GM23338 (cell line): ENCODE measurements around the gene ALDH2. TPM values are rescaled to one million over a fixed set of nuclear protein-coding genes. Genes with fewer than 3 reads are reported as not detected.
A peak's percentile ranks its signal among the peaks of the same experiment; 100 is the strongest.
"Not testable (repeated sequence)": the region's sequence is repeated elsewhere in the genome, so short reads cannot be mapped to it uniquely, and the experiment has no call there.

ENCODE experiments used
- ATAC-seq: fragments of 200-7000 bp; cut with Tn5 transposase; 3 replicates; pipeline ENCODE4 v1.9.1; 2020
- DNase-seq: peaks from one replicate; pipeline ENCODE4 v3.0.0-alpha.2; 2015; ENCODE audit warnings: low spot score
- H2AFZ ChIP-seq: fragments of 200-600 bp; sonication (generic); 2 replicates; pipeline ENCODE4 v1.8.0; 2016; ENCODE audit warnings: antibody characterized with exemption, mild to moderate bottlenecking, moderate library complexity
- H3F3A ChIP-seq: fragments of 200-600 bp; sonication (generic); replicated peaks from 2 replicates; pipeline ENCODE4 v1.8.0; 2017; ENCODE audit warnings: antibody characterized with exemption, mixed run types, low read depth
- H3K27ac ChIP-seq: fragments of 200-600 bp; sonication (generic); 2 replicates; pipeline ENCODE4 v1.6.1; 2016; ENCODE audit warnings: low read depth
- H3K27me3 ChIP-seq: fragments of 200-600 bp; sonication (generic); 2 replicates; pipeline ENCODE4 v1.8.0; 2016; ENCODE audit warnings: mild to moderate bottlenecking, mixed run types, moderate library complexity; ENCODE audit not compliant: insufficient read depth
- H3K36me3 ChIP-seq: fragments of 200-600 bp; sonication (generic); 2 replicates; pipeline ENCODE4 v1.8.0; 2016; ENCODE audit warnings: mild to moderate bottlenecking; ENCODE audit not compliant: insufficient read depth
- H3K4me1 ChIP-seq: fragments of 200-600 bp; sonication (generic); 2 replicates; pipeline ENCODE4 v1.8.0; 2016; ENCODE audit warnings: mild to moderate bottlenecking, moderate library complexity; ENCODE audit not compliant: insufficient read depth
- H3K4me2 ChIP-seq: fragments of 200-600 bp; sonication (generic); 2 replicates; pipeline ENCODE4 v1.7.1; 2017; ENCODE audit warnings: mixed run types
- H3K4me3 ChIP-seq: fragments of 200-600 bp; sonication (generic); 2 replicates; pipeline ENCODE4 v1.6.1; 2016; ENCODE audit warnings: mixed run types
- H3K79me2 ChIP-seq: fragments of 200-600 bp; sonication (generic); replicated peaks from 2 replicates; pipeline ENCODE4 v1.8.0; 2017; ENCODE audit warnings: mild to moderate bottlenecking; ENCODE audit not compliant: insufficient read depth
- H3K9me2 ChIP-seq: fragments of 200-600 bp; sonication (generic); 2 replicates; pipeline ENCODE4 v1.8.0; 2017; ENCODE audit not compliant: insufficient read depth
- H4K20me1 ChIP-seq: fragments of 200-600 bp; sonication (generic); replicated peaks from 2 replicates; pipeline ENCODE4 v1.8.0; 2017; ENCODE audit warnings: mild to moderate bottlenecking; ENCODE audit not compliant: insufficient read depth
- H3K27ac Mint-ChIP-seq: 2 replicates; pipeline ENCODE4 v1.8.0; 2020; ENCODE audit warnings: inconsistent platforms, mild to moderate bottlenecking, moderate library complexity, mixed read lengths
- H3K27me3 Mint-ChIP-seq: 3 replicates; pipeline ENCODE4 v1.8.0; 2022; ENCODE audit warnings: low read depth, mild to moderate bottlenecking, moderate library complexity, mixed read lengths, inconsistent platforms; ENCODE audit not compliant: insufficient read depth, poor library complexity
- H3K36me3 Mint-ChIP-seq: 3 replicates; pipeline ENCODE4 v1.8.0; 2021; ENCODE audit warnings: low read depth, mild to moderate bottlenecking, inconsistent platforms, moderate library complexity, mixed read lengths
- H3K4me1 Mint-ChIP-seq: 3 replicates; pipeline ENCODE4 v1.8.0; 2020; ENCODE audit warnings: mild to moderate bottlenecking, inconsistent platforms, mixed read lengths
- H3K4me3 Mint-ChIP-seq: 3 replicates; pipeline ENCODE4 v1.8.0; 2021; ENCODE audit warnings: moderate library complexity, mild to moderate bottlenecking, inconsistent platforms, mixed read lengths
- H3K9me3 Mint-ChIP-seq: 3 replicates; pipeline ENCODE4 v1.8.0; 2020; ENCODE audit warnings: moderate library complexity, mild to moderate bottlenecking, inconsistent platforms, mixed read lengths
- ETS1 ChIP-seq: IDR thresholded peaks from 2 replicates; pipeline ENCODE4 v1.6.1; 2016; ENCODE audit warnings: antibody characterized with exemption
- NANOG ChIP-seq: IDR thresholded peaks from 2 replicates; pipeline ENCODE4 v1.6.1; 2016; ENCODE audit warnings: antibody characterized with exemption, borderline replicate concordance
- ZNF114 ChIP-seq: fragments of 250-450 bp; sonication (Bioruptor Pico); IDR thresholded peaks from 2 replicates; pipeline ENCODE4 v1.5.0; 2020; ENCODE audit warnings: mild to moderate bottlenecking, moderate library complexity
- polyA plus RNA-seq: library from polyadenylated mRNA; unstranded; fragments of >200 nt; fragmentation: Nextera tagmentation; extraction: Ambion mirVana; gene quantifications from 2 replicates; pipeline ENCODE4 v1.2.1, GENCODE V29; 2016
- total RNA-seq: library from RNA; depleted of rRNA; stranded (reverse); fragments of >200 nt; shearing (Covaris generic); gene quantifications from 2 replicates; pipeline ENCODE4 v1.2.3, GENCODE V29; 2014
- TF ChIP-seq, protein P1 (sequence below): fragments of 250-450 bp; sonication (Bioruptor Pico); IDR thresholded peaks from 2 replicates; pipeline ENCODE4 v1.5.0; 2020; ENCODE audit warnings: mild to moderate bottlenecking, moderate library complexity
- TF ChIP-seq, protein P2 (sequence below), 2 experiments: fragments of 200-600 bp in 1 of 2; sonication (generic) in 1 of 2; conservative IDR thresholded peaks; 2 replicates each; pipeline versions ENCODE4 v1.5.1 to v1.6.1; 2016 to 2017; ENCODE audit warnings: antibody characterized with exemption in 2 of 2, low read depth in 2 of 2, mild to moderate bottlenecking in 2 of 2, moderate library complexity in 1 of 2

The ALDH2 gene
- total and polyA plus RNA-seq, 2 experiments from 2014 or later: 14.9 to 50.5 TPM

DNA sequence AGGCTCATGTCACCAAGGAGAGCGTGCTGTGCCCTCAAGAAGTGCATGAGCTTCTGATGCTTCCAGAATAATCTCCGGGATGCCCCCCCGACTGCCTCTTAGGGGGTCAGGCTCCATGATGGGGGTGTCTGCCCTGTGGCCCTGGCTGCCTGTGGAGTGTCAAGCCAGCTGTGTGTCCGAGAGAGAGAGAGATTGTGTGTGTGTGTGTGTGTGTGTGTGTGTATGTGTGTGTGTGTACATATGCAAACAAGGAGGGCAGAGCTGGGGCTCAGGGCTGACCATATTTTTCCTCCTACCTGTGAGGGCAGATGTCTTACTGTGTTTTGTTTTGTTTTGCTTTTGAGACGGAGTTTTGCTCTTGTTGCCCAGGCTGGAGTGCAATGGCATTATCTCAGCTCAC, 5.6 kb upstream of the ALDH2 start:
- no peaks in the 10 kb centered on the region for H3K27me3 ChIP-seq
- no peak overlapping the region for H3K27ac ChIP-seq
- peaks cover 12% of the 10 kb centered on the region; the same call in 1 of the 2 replicates for H3K4me1 ChIP-seq
- H3K4me3 ChIP-seq: no peak overlapping the region
- H3K4me2 ChIP-seq: no peak overlapping the region
- TF ChIP-seq NANOG: no peak
- TF ChIP-seq ETS1: no peak
- no peak for TF ChIP-seq ZNF114 (CRISPR knock-in tag)
- H4K20me1 ChIP-seq: no peaks in the 10 kb centered on the region
- peaks cover 10% of the 10 kb centered on the region for H3K36me3 Mint-ChIP-seq
- H3K4me1 Mint-ChIP-seq: peaks cover 25% of the 10 kb centered on the region
- H3F3A ChIP-seq: 0 out of 2 replicates have a peak, but pooled peaks cover 11% of the 10 kb centered on the region
- H3K36me3 ChIP-seq: no peaks in the 10 kb centered on the region
- no peaks in the 10 kb centered on the region for H3K9me2 ChIP-seq
- DNase-seq (no peak), ATAC-seq (no peak)
- H3K27ac Mint-ChIP-seq: no peak overlapping the region
- no peaks in the 10 kb centered on the region for H3K79me2 ChIP-seq
- H3K27me3 Mint-ChIP-seq: peaks cover 16% of the 10 kb centered on the region
- H2AFZ ChIP-seq: no peak overlapping the region
- peaks cover 11% of the 10 kb centered on the region; the same call in 1 of the 3 replicates for H3K9me3 Mint-ChIP-seq
- no peak overlapping the region for H3K4me3 Mint-ChIP-seq

- no peaks in the 10 kb centered on the region for H4K20me1 ChIP-seq
- H3F3A ChIP-seq: 0 out of 2 replicates have a peak, but pooled peaks cover 11% of the 10 kb centered on the region
- ATAC-seq (no peak), DNase-seq (peak; percentile 35)
- no peaks in the 10 kb centered on the region for H3K27me3 ChIP-seq
- Mint-ChIP-seq H3K36me3 (peaks cover 14% of the 10 kb centered on the region), H3K9me3 (peaks cover 14% of the 10 kb centered on the region; the same call in 2 of the 3 replicates), H3K27me3 (peaks cover 20% of the 10 kb centered on the region), H3K4me3 (no peak overlapping the region), H3K27ac (no peak overlapping the region), H3K4me1 (peaks cover 28% of the 10 kb centered on the region)
- H3K4me1 ChIP-seq: peaks cover 12% of the 10 kb centered on the region; the same call in 1 of the 2 replicates
- H3K4me3 ChIP-seq: no peak overlapping the region
- no peaks in the 10 kb centered on the region for H3K36me3 ChIP-seq
- H3K9me2 ChIP-seq: no peaks in the 10 kb centered on the region
- H3K27ac ChIP-seq: no peak overlapping the region
- no peak overlapping the region for H3K4me2 ChIP-seq
- H3K79me2 ChIP-seq: no peaks in the 10 kb centered on the region
- H2AFZ ChIP-seq: no peak overlapping the region
- TF ChIP-seq, protein P1, sequence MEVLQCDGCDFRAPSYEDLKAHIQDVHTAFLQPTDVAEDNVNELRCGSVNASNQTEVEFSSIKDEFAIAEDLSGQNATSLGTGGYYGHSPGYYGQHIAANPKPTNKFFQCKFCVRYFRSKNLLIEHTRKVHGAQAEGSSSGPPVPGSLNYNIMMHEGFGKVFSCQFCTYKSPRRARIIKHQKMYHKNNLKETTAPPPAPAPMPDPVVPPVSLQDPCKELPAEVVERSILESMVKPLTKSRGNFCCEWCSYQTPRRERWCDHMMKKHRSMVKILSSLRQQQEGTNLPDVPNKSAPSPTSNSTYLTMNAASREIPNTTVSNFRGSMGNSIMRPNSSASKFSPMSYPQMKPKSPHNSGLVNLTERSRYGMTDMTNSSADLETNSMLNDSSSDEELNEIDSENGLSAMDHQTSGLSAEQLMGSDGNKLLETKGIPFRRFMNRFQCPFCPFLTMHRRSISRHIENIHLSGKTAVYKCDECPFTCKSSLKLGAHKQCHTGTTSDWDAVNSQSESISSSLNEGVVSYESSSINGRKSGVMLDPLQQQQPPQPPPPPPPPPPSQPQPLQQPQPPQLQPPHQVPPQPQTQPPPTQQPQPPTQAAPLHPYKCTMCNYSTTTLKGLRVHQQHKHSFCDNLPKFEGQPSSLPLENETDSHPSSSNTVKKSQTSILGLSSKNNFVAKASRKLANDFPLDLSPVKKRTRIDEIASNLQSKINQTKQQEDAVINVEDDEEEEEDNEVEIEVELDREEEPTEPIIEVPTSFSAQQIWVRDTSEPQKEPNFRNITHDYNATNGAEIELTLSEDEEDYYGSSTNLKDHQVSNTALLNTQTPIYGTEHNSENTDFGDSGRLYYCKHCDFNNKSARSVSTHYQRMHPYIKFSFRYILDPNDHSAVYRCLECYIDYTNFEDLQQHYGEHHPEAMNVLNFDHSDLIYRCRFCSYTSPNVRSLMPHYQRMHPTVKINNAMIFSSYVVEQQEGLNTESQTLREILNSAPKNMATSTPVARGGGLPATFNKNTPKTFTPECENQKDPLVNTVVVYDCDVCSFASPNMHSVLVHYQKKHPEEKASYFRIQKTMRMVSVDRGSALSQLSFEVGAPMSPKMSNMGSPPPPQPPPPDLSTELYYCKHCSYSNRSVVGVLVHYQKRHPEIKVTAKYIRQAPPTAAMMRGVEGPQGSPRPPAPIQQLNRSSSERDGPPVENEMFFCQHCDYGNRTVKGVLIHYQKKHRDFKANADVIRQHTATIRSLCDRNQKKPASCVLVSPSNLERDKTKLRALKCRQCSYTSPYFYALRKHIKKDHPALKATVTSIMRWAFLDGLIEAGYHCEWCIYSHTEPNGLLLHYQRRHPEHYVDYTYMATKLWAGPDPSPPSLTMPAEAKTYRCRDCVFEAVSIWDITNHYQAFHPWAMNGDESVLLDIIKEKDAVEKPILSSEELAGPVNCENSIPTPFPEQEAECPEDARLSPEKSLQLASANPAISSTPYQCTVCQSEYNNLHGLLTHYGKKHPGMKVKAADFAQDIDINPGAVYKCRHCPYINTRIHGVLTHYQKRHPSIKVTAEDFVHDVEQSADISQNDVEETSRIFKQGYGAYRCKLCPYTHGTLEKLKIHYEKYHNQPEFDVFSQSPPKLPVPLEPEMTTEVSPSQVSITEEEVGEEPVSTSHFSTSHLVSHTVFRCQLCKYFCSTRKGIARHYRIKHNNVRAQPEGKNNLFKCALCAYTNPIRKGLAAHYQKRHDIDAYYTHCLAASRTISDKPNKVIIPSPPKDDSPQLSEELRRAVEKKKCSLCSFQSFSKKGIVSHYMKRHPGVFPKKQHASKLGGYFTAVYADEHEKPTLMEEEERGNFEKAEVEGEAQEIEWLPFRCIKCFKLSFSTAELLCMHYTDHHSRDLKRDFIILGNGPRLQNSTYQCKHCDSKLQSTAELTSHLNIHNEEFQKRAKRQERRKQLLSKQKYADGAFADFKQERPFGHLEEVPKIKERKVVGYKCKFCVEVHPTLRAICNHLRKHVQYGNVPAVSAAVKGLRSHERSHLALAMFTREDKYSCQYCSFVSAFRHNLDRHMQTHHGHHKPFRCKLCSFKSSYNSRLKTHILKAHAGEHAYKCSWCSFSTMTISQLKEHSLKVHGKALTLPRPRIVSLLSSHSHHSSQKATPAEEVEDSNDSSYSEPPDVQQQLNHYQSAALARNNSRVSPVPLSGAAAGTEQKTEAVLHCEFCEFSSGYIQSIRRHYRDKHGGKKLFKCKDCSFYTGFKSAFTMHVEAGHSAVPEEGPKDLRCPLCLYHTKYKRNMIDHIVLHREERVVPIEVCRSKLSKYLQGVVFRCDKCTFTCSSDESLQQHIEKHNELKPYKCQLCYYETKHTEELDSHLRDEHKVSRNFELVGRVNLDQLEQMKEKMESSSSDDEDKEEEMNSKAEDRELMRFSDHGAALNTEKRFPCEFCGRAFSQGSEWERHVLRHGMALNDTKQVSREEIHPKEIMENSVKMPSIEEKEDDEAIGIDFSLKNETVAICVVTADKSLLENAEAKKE (CRISPR knock-in tag): 0 out of 2 replicates have a peak, but pooled peaks have one; percentile 39
- TF ChIP-seq, protein P2, sequence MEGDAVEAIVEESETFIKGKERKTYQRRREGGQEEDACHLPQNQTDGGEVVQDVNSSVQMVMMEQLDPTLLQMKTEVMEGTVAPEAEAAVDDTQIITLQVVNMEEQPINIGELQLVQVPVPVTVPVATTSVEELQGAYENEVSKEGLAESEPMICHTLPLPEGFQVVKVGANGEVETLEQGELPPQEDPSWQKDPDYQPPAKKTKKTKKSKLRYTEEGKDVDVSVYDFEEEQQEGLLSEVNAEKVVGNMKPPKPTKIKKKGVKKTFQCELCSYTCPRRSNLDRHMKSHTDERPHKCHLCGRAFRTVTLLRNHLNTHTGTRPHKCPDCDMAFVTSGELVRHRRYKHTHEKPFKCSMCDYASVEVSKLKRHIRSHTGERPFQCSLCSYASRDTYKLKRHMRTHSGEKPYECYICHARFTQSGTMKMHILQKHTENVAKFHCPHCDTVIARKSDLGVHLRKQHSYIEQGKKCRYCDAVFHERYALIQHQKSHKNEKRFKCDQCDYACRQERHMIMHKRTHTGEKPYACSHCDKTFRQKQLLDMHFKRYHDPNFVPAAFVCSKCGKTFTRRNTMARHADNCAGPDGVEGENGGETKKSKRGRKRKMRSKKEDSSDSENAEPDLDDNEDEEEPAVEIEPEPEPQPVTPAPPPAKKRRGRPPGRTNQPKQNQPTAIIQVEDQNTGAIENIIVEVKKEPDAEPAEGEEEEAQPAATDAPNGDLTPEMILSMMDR (conservative IDR thresholded peaks at IDR 0.05; ENCODE audit: low read depth in 2 of 2): no peak
Measured at GRCh38 chr12:111761706-111762105, 5.0 kb upstream of the ALDH2 start.

DNA sequence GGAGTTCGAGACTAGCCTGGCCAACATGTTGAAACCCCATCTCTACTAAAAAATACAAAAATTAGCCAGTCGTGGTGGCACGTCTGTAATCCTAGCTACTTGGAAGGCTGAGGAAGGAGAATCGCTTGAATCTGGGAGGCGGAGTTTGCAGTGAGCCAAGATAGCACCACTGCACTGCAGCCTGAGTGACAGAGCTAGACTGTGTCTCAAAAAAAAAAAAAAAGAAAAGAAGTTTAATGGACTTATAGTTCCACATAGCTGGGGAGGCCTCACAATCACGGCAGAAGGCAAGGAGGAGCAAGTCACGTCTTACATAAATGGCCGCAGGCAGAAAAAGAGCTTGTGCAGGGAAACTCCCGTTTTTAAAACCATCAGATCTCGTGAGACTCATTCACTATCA, 3.2 kb upstream of the ALDH2 start:
- H2AFZ ChIP-seq, H3K4me2 ChIP-seq, ATAC-seq, DNase-seq, H3F3A ChIP-seq, H3K4me3 Mint-ChIP-seq, H3K36me3 ChIP-seq, H4K20me1 ChIP-seq, H3K27ac ChIP-seq, H3K27ac Mint-ChIP-seq, H3K4me3 ChIP-seq, H3K79me2 ChIP-seq, H3K9me2 ChIP-seq, H3K27me3 ChIP-seq: not testable (repeated sequence)
- H3K4me1 ChIP-seq: peaks cover 19% of the 10 kb centered on the region
- Mint-ChIP-seq H3K27me3 (peaks cover 24% of the 10 kb centered on the region), H3K9me3 (peaks cover 14% of the 10 kb centered on the region; the same call in 2 of the 3 replicates), H3K4me1 (peaks cover 28% of the 10 kb centered on the region), H3K36me3 (peaks cover 14% of the 10 kb centered on the region)
